Measurements from ENCODE around the gene TTBK2. TPM values are rescaled to one million over a fixed set of nuclear protein-coding genes. Genes with fewer than 3 reads are reported as not detected.

TTBK2 gene
- total RNA-seq, 1 experiment from 2014 or later: 10.6 TPM

GRCh38 chr15:42721016-42721415 lies 199.6 kb downstream of the TTBK2 start:
- Histone ChIP-seq H3K4ac (ENCODE audit: low read depth, low read length) (no peak overlapping the region), H4K8ac (replicated peaks; ENCODE audit: insufficient read length, low read depth, low read length) (no peak overlapping the region), H3K79me1 (ENCODE audit: insufficient read depth, low read depth, low read length, poor library complexity, severe bottlenecking) (no peaks in the 10 kb centered on the region), H3K14ac (ENCODE audit: insufficient read depth, low read length) (no peak overlapping the region), H3K4me2 (ENCODE audit: insufficient read depth, insufficient read length, low read length) (no peak overlapping the region), H3K23me2 (ENCODE audit: insufficient read length, low read depth, low read length, poor library complexity, severe bottlenecking) (no peaks in the 10 kb centered on the region), H3K4me1 (ENCODE audit: insufficient read depth, low read length) (no peaks in the 10 kb centered on the region), H2BK20ac (ENCODE audit: low read depth, low read length, poor library complexity, severe bottlenecking) (no peak overlapping the region), H3K23ac (ENCODE audit: insufficient read length, low read depth, low read length) (no peak overlapping the region), H3K27me3 (ENCODE audit: insufficient read depth, low read length) (no peaks in the 10 kb centered on the region), H3K27ac (ENCODE audit: insufficient read length, low read depth, low read length) (no peak overlapping the region), H4K20me1 (ENCODE audit: control insufficient read depth, insufficient read depth, insufficient read length) (no peaks in the 10 kb centered on the region), H3T11ph (ENCODE audit: low read length) (no peak overlapping the region), H3K18ac (ENCODE audit: insufficient read length, low read depth, low read length) (no peak overlapping the region), H3K56ac (ENCODE audit: insufficient read length, low read depth, low read length) (no peak overlapping the region), H2BK15ac (ENCODE audit: low read depth, low read length) (no peak overlapping the region), H3K9me3 (ENCODE audit: control insufficient read depth, low read depth, low read length) (no peaks in the 10 kb centered on the region), H2AK5ac (ENCODE audit: insufficient read length, low read length) (no peak overlapping the region), H2BK12ac (ENCODE audit: insufficient read length, low read depth, low read length) (no peak overlapping the region), H2BK120ac (ENCODE audit: low read depth, low read length, poor library complexity, severe bottlenecking) (no peak overlapping the region), H4K5ac (ENCODE audit: insufficient read length, low read depth, low read length) (no peak overlapping the region), H3K79me2 (ENCODE audit: insufficient read depth, low read length) (no peaks in the 10 kb centered on the region), H2AFZ (ENCODE audit: low read length) (no peak overlapping the region), H4K91ac (ENCODE audit: insufficient read length, low read depth, low read length) (no peak overlapping the region), H2BK5ac (ENCODE audit: insufficient read length, low read length) (no peak overlapping the region), H3K9ac (ENCODE audit: extremely low read depth, insufficient read length, low read length) (no peak overlapping the region)
- no CpG with 5 or more reads among the region's 6 CpGs for WGBS (ENCODE audit: extremely low coverage, insufficient read length, low lambda C conversion rate)
- TF ChIP-seq CTCF (conservative IDR thresholded peaks at IDR 0.05): no peak
- no peaks in the 10 kb centered on the region for H3K4me1 Mint-ChIP-seq
- DNase-seq: no peak
- no peaks in the 10 kb centered on the region; the same call in 1 of the 2 replicates for H3K27me3 Mint-ChIP-seq (ENCODE audit: low read depth)
- no peak overlapping the region for H3K4me3 Mint-ChIP-seq
- H3K9me3 Mint-ChIP-seq: no peaks in the 10 kb centered on the region
- peaks cover 10 to 42% (median 39%) of the 10 kb centered on the region in 3 experiments; a peak in 6 of 7 replicates for H3K36me3 Mint-ChIP-seq (ENCODE audit: insufficient read depth in 1 of 3, low read depth in 3 of 3)
- no peak overlapping the region for H3K27ac Mint-ChIP-seq

Data from H9 (cell line).